Uterus (tissue), 2 donors: ENCODE results near the gene TMEM186.

Experiments used
- CTCF ChIP-seq, 4 experiments: fragments of 200-600 bp in 2 of 4; fragments of 450-650 bp in 2 of 4; sonication (generic) in 2 of 4; IDR thresholded peaks; one replicate each; pipeline ENCODE4 v1.5.1; 2016 to 2019; ENCODE audit warnings: antibody characterized with exemption in 4 of 4, mild to moderate bottlenecking in 2 of 4, moderate library complexity in 1 of 4
- POLR2A ChIP-seq, 2 donors: fragments of 450-650 bp; IDR thresholded peaks; one replicate each; pipeline ENCODE4 v1.6.1; 2016; ENCODE audit warnings: antibody characterized with exemption in 2 of 2, mild to moderate bottlenecking in 1 of 2, moderate library complexity in 1 of 2

- no peak for TF ChIP-seq CTCF (IDR thresholded peaks at IDR 0.05)
- no peak for TF ChIP-seq POLR2A (IDR thresholded peaks at IDR 0.05)
Observed at GRCh38 chr16:8758022-8758421, 39.4 kb downstream of the TMEM186 start.
